ENCODE measurements around the gene PLCB2. TPM values are rescaled to one million over a fixed set of nuclear protein-coding genes. Genes with fewer than 3 reads are reported as not detected.

The PLCB2 gene
- total RNA-seq, 1 experiment from 2014 or later = 2.9 TPM

DNA sequence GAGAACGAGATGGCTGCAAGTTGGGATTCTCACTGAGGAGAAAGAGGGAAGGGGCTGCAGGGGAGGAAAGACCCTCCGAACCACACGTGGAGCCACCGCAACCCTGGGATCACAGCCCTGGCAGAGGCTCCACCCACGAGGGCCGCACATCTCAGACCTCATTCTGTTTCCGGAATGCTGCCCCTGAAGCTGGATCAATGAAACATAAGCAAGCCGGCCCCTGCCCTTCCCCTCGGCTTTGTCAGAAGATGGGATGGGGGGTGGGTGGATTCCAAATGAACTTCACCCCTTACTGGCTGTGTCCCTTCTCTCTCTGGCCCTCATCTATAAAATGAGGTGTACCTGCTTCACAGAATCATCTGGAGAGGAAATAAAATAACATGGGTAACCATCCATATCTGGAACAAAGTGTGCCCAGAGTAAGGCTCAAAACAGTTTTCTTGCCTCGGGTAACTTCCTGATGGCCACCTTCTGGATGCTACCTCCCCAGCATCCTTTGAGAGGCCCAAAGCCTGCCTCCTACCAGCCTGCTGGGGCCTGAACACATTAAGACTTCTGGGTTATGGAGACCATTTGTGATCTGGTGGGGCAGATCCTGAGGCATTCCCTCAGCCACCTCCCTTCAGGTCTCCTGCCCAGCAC is 37.6 kb upstream of the PLCB2 start:
- Histone ChIP-seq H3K27me3 (peaks cover 10% of the 10 kb centered on the region; the same call in 1 of the 2 replicates), H3K36me3 (no peaks in the 10 kb centered on the region), H3K4me3 (no peak overlapping the region), H3K27ac (no peak overlapping the region), H3K4me1 (peaks cover 14% of the 10 kb centered on the region), H3K9me3 (replicated peaks) (no peaks in the 10 kb centered on the region)
- DNase-seq = no peak

DNA sequence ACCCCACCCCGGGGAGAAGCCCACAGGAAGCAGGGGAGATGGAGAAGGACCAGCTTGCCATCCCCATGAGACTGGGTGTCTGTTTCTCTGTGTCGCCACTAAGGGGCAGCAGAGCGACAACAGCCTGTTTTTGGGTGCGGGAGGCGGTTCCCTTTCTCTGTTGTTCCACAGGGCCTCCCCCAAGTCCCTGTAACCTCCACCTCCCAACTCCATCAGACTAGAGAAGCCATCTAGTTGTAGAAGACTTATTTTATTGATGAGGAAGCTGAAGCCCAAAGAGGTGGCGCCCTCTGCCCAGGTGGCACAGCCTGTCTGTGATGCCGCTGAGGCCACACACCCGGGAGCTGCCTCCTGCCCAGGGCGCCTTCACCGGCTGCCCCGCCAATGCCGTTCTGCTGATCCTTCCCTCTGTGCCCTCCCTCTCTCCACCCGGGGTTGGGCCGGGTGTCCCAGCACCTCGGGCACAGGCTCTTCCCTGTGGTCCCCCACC is 36.9 kb upstream of the PLCB2 start:
- H3K36me3 ChIP-seq = no peaks in the 10 kb centered on the region
- H3K27ac ChIP-seq = no peak overlapping the region
- DNase-seq = peak; percentile 70 to 83
- H3K9me3 ChIP-seq (replicated peaks) = no peaks in the 10 kb centered on the region
- H3K4me3 ChIP-seq = no peak overlapping the region
- H3K4me1 ChIP-seq = peaks cover 18% of the 10 kb centered on the region
- H3K27me3 ChIP-seq = peaks cover 6% of the 10 kb centered on the region; the same call in 1 of the 2 replicates

DNA sequence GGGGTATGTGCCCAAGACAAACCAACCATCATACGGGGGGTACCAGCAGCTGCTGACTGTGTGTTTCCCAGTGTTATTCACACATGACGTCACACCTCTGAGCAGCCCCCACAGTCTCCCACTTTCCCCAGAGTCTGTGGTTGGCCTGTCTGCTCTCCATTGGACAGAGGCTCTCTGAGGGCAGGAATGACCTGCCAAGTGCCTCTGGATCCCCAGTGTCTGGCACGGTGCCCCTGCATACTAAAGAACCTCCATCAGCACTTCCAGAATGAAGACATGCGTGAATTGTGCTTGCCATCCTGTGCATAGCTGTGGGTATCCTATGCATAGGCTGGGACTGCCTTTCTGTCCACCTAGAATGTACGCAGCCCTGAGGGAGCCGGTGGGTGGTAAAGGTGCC is 36.5 kb upstream of the PLCB2 start:
- Histone ChIP-seq H3K4me3 (no peak overlapping the region), H3K9me3 (replicated peaks) (no peaks in the 10 kb centered on the region), H3K4me1 (peaks cover 22% of the 10 kb centered on the region), H3K36me3 (no peaks in the 10 kb centered on the region), H3K27me3 (peaks cover 1% of the 10 kb centered on the region; the same call in 1 of the 2 replicates), H3K27ac (no peak overlapping the region)
- no peak for DNase-seq

DNA sequence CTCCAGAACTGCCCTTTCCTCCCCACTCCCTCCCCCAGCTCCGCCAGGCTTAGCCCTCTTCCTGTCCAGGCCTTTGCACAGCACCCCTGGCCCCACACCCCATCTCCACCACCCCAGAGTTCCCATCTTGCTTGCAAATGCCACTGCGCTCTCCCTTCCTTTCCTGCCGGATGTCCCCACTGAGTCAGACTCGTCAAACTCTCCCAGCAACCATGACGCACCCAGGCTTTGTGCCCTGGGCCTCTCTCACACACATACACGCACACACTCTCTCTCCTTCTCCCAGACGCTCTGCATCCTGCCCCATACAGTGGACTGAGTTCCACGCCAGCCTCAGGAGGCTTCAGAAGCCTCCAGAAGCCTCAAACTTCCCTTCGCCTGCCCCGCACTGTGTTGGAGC is 35.8 kb upstream of the PLCB2 start:
- no peak for DNase-seq
- Histone ChIP-seq H3K27me3 (no peaks in the 10 kb centered on the region), H3K9me3 (replicated peaks) (no peaks in the 10 kb centered on the region), H3K4me1 (peaks cover 28% of the 10 kb centered on the region), H3K4me3 (no peak overlapping the region), H3K27ac (no peak overlapping the region), H3K36me3 (no peaks in the 10 kb centered on the region)

DNA sequence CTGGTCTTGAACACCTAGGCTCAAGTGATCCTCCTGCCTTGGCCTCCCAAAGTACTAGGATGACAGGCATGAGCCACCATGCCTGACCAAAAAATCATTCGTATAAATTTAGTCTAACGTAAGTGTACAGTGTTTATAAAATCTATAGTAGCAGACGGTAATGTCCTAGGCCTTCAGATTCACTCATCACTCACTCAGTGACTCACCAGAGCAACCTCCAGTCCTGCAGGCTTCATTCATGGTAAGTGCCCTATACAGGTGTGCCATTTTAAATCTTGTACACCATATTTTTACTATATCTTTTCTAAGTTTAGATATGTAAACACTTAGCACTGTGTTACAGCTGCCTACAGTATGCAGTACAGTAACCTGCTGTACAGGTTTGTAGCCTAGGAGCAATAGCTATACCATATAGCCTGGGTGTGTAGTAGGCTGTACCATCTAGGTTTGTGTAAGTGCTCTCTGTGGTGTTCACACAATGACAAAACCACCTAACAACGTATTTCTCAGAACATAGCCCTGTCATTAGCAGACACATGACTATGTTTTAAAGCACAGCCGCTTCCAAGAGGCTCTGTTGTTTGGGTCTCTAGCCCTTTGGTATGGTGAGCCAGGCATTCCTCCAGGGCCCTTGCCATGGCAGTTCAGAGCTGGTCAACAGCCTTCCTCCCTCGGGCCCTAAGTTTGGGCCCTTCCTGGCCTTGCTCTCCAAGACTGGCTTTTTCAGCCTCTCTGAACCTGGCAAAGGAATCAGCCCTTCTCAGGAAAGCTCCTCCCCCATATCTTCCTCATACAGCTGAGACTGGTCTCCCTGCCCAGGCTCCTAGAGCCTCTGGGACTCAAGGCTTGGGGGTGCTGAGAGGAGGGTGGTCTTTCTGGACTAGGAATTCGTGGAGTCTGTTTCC is 34.9 kb upstream of the PLCB2 start:
- H3K4me1 ChIP-seq = peaks cover 32% of the 10 kb centered on the region
- H3K27ac ChIP-seq = no peak overlapping the region
- no peak overlapping the region for H3K4me3 ChIP-seq
- H3K27me3 ChIP-seq = no peaks in the 10 kb centered on the region
- no peaks in the 10 kb centered on the region for H3K36me3 ChIP-seq
- H3K9me3 ChIP-seq (replicated peaks) = no peaks in the 10 kb centered on the region
- no peak for DNase-seq

DNA sequence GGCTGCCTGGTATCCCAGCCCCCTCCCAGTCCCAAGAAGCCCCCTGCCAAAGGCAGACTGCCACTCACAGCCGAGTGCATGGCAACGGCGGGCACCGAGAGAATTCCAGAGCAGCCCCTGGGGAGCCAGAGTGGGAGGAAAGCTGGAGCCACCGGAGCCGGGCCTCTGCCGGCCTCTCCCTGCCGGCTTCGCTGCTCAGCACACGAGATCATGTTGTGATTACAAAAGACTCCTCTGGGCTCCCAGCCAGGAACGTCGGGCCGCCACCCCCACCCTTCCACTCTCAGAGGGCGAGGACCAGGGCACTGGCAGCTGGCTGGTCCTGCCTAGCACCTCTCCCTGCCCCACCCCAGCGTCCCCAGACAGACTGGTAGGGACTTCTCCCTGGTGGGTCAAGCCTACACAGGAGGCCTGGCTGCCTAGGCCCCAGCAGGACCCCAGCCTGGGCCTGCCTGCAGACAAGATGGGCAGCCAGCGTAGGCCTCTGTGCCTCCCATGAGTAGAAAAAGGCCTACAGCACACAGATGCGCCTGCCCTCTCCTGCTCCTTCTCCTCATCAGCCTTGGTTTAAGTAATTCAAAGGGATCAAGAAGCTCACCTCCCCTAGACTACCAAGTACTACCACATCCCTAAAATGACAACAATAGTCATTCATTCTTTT is 33.1 kb upstream of the PLCB2 start, which contains the start of gene CCDC9B:
CCDC9B (minus strand) TSS at position 200 of the 661 bp plus-strand sequence; CDS start at position 80, 120 bp downstream.
- DNase-seq = peak; percentile 88 to 89
- peaks cover 47% of the 10 kb centered on the region for H3K4me1 ChIP-seq
- H3K4me3 ChIP-seq = peak within 1 kb of the TSS; percentile 56
- no peaks in the 10 kb centered on the region for H3K9me3 ChIP-seq (replicated peaks)
- H3K27me3 ChIP-seq = no peaks in the 10 kb centered on the region
- H3K27ac ChIP-seq = peak within 1 kb of the TSS; percentile 91
- no peaks in the 10 kb centered on the region for H3K36me3 ChIP-seq

DNA sequence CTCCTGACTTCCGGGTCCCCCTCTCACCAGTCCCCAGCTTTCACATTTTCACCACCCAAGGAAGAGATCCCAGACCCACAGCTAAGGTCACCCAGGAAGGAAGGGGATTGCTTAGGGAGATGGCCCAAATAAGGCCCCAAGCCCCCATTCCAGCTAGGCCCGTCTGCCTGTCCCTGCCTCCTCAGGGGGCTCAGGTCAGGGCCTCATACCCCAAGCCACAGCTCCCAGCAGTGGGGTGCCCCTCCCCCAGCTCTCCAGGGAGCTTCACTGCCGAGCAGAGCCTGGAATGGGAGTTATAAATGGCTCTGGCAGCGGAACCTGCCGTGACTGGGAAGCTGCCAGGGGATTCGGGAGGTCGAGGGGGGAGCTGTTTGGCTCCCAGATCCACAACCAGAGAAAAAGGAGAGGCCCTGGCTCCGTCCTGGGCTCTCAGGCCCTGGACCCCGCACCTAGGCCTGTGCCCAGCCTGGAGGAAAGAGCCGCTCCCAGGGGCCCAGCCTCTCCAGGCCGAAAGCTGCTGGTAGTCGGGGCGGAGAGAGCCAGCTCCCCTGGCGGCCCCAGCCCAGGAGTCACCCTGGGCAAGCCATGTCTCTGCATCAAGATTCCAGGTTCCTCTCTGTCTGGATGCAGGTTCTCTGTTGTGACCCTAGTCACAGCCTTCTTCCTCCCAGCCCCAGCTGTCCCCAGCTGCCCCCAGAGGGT is 32.5 kb upstream of the PLCB2 start:
- Histone ChIP-seq H3K27me3 (no peaks in the 10 kb centered on the region), H3K4me1 (peaks cover 51% of the 10 kb centered on the region), H3K4me3 (peak overlapping the region; percentile 56), H3K9me3 (replicated peaks) (no peaks in the 10 kb centered on the region), H3K27ac (peak overlapping the region; percentile 91), H3K36me3 (no peaks in the 10 kb centered on the region)
- peak; percentile 65 to 68 for DNase-seq

DNA sequence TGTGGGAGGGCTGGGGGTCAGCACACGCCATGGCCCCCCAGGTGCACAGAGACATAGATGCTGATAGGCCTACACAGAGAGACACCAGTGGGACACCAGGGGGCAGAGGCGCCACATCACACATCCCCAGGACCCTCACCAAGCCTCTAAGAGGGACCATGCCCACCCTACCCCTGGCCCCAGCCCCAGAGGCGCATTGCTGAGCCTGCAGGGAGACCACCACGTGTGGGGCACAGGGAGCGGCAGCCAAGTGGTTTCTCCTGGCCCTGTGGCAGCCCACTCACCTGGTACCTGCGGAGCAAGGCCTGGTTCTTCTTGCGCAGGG is 31.8 kb upstream of the PLCB2 start:
- peak overlapping the region; percentile 56 for H3K4me3 ChIP-seq
- H3K9me3 ChIP-seq (replicated peaks) = no peaks in the 10 kb centered on the region
- H3K36me3 ChIP-seq = no peaks in the 10 kb centered on the region
- peaks cover 51% of the 10 kb centered on the region for H3K4me1 ChIP-seq
- no peaks in the 10 kb centered on the region for H3K27me3 ChIP-seq
- DNase-seq = peak; percentile 48 to 53
- peak overlapping the region; percentile 91 for H3K27ac ChIP-seq

DNA sequence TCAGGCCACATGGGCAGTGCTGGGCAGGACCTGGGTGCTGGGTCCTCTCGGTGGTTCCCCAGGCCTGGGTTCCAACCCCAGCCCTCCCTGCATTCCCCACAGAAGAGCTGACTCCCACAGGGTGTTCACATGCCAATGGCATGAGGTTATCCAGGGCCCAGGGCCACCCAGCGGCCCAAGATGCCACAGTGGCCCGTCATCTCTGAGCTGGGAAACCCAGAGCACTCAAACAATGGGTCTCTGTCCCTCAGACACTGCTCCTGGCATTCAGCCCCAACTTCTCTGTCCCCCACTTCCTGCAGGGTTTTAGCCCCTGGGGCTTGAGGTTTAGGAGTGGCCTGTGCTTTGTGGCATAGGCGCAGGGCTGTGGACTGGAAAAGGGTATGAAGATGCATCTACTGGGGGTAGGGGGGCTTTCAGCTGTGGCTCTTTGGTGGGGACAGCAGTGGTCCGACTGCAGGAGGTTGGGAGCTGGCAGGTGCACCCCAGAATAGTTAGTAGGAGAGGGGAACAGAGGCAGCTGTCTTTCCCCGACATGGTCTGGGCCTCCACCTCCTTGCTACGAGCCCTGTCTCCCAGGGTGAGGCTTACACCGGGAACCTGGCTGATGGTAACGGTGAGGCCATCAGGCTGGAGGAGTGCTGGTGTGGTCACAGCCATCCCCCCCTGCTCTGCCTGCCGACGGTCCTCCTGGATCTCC is 31.3 kb upstream of the PLCB2 start:
- DNase-seq = peak; percentile 92 to 93
- Histone ChIP-seq H3K27me3 (no peaks in the 10 kb centered on the region), H3K4me3 (peak overlapping the region; percentile 56), H3K27ac (peak overlapping the region; percentile 91), H3K9me3 (replicated peaks) (no peaks in the 10 kb centered on the region), H3K4me1 (peaks cover 56% of the 10 kb centered on the region), H3K36me3 (no peaks in the 10 kb centered on the region)

DNA sequence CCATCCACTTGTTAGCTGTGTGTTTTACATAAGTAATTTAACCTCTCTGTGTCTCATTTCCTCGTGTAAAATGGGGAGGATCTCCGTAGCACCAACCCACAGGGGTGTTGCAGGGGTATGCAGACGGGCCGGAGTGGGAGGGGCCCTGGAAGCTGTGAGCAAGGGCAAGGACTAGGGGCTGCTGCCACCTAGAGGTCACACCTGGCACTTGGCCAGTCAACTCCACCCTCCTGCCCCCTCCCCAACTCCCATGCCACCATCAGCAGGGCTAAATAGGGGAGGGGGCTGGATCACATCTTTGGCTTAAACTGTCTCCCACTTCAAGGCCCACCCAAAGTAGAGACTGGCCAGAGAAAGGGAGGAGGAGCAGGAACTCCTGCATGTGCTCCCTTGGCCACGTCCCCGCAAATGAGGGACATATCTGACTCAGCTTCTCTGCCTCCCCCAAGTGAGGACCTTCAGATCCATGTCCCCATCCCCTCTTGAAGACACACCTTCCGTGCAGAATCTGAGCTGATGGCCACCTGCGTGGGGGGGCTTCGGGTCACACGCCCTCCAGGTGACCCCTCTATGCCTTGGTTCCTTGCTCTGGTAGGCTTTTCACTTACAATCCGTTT is 30.4 kb upstream of the PLCB2 start:
- peak; percentile 87 to 89 for DNase-seq
- H3K27me3 ChIP-seq = no peaks in the 10 kb centered on the region
- H3K9me3 ChIP-seq (replicated peaks) = no peaks in the 10 kb centered on the region
- peak overlapping the region; percentile 56 for H3K4me3 ChIP-seq
- peaks cover 60% of the 10 kb centered on the region for H3K4me1 ChIP-seq
- H3K27ac ChIP-seq = peak overlapping the region; percentile 91
- H3K36me3 ChIP-seq = no peaks in the 10 kb centered on the region

DNA sequence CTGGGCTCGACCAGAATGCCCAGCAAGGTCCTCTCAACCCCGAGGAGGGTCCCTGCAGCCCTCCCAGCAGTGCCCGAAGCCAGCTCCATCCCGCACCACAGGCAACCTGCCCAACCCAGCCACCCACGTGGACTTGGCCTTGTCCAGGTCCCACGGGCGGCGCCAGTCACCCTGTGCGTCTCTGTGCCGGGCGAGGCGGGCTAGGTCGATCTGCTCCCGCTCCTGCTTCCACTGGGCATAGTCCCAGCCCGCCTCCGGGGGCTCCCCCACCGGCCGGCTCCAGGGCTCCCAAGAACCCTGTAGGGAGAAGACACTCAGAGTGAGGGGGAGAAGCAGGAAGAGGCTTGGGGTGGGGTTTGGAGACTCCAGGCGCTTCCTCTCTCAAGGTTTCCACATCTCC is 29.9 kb upstream of the PLCB2 start:
- H3K4me3 ChIP-seq = no peak overlapping the region
- no peaks in the 10 kb centered on the region for H3K9me3 ChIP-seq (replicated peaks)
- no peak for DNase-seq
- no peaks in the 10 kb centered on the region for H3K27me3 ChIP-seq
- H3K4me1 ChIP-seq = peaks cover 60% of the 10 kb centered on the region
- no peaks in the 10 kb centered on the region for H3K36me3 ChIP-seq
- no peak overlapping the region for H3K27ac ChIP-seq

DNA sequence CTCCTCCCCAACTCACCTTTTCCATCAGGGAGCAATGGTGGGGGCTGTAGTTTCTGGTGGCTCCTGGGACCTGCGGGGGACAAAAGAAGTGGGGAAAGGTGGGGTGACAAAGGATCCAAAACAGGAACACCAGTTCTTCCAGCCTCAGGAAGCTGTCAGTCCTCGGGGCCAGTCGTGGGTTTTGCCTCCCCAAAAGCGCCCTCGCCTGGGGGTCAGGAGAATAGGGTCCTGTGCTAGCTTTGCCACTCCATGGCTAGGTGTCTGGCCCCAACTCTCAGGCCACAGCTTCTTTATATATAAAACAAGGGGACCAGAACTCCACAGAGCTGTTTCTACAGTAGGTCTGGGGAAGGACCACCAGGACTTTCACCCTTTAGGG is 29.0 kb upstream of the PLCB2 start:
- no peak for DNase-seq

DNA sequence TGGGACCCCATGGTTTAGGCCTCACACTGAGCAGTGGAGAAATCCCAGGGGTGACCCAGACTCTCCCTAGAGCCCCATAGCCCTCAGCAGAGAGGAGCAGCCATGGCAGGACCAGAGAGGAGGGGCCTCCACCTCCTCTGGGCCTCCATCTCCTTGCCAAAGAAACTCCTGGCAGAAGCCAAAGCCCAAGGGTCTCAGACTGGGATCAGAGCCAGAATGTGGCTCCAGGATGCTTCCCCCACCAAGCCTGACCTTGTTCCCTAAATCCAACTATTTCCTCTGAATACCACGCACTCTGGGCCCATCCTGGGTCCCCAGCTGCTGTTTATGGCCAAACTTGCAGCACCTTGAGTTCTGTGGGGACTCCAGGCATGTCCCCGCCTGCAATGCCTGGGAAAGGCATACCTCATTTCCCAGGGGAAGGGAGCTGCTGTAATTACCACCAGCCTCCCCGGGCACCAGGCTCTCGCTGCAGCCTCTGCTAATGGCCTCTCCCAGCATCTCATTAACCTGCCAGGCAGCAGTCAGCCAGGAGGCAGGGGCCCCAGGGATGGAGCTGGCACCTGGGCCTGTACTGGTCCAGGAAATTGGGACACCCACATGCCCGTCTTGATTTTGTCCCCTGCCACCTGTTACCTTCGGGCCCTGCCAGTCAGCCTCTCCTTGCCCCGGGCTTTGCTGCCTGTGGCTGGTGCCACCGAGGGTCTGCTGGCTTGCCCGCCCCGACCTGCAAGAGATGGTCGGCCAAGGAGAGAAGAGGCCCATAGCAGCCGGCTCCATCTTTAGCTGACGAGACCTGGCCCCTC is 28.4 kb upstream of the PLCB2 start:
- Histone ChIP-seq H3K9me3 (replicated peaks) (no peaks in the 10 kb centered on the region), H3K4me1 (peaks cover 50% of the 10 kb centered on the region), H3K27me3 (no peaks in the 10 kb centered on the region), H3K4me3 (no peak overlapping the region), H3K36me3 (no peaks in the 10 kb centered on the region), H3K27ac (no peak overlapping the region)
- peak; percentile 59 to 67 for DNase-seq

More for the DNA sequence above, 29.0 kb upstream of the PLCB2 start:
- Histone ChIP-seq H3K36me3 (no peaks in the 10 kb centered on the region), H3K27ac (no peak overlapping the region), H3K4me3 (no peak overlapping the region), H3K9me3 (replicated peaks) (no peaks in the 10 kb centered on the region), H3K27me3 (no peaks in the 10 kb centered on the region), H3K4me1 (peaks cover 56% of the 10 kb centered on the region)

Data from SJCRH30 (cell line).